NCI-H1048 (cell line): ENCODE results near the gene CASP9.

Experiments used
- DNase-seq: peaks from one replicate; lab custom pipeline; 2025; lab: John Stamatoyannopoulos, UW

CASP9 gene

GRCh38 chr1:15524021-15524282 is at the start of gene CASP9:
Gene CASP9, minus strand, starts transcription at chr1:15524215. Its CDS starts 15 bp downstream, at chr1:15524200.
- no peak for DNase-seq

- no peak for DNase-seq
These were observed 49.5 kb upstream of the CASP9 start for GRCh38 chr1:15573477-15573876.

GRCh38 chr1:15571266-15571665 is 47.3 kb upstream of the CASP9 start:
- no peak for DNase-seq

- DNase-seq: no peak
These were observed 46.8 kb upstream of the CASP9 start for GRCh38 chr1:15570861-15571260.

- DNase-seq: no peak
These were observed 44.5 kb upstream of the CASP9 start for GRCh38 chr1:15568387-15569073.

GRCh38 chr1:15559189-15559810 is 35.3 kb upstream of the CASP9 start:
- DNase-seq: no peak

- no peak for DNase-seq
These were observed 34.5 kb upstream of the CASP9 start for GRCh38 chr1:15558516-15558915.

- no peak for DNase-seq
These were observed 33.6 kb upstream of the CASP9 start for GRCh38 chr1:15557594-15557993.

GRCh38 chr1:15557008-15557407 is 33.0 kb upstream of the CASP9 start:
- no peak for DNase-seq

GRCh38 chr1:15550573-15550972 is 26.6 kb upstream of the CASP9 start:
- no peak for DNase-seq

GRCh38 chr1:15546641-15547040 is 22.6 kb upstream of the CASP9 start:
- no peak for DNase-seq

- no peak for DNase-seq
These were observed 19.9 kb upstream of the CASP9 start for GRCh38 chr1:15543589-15544568.

GRCh38 chr1:15543251-15543588 is 19.2 kb upstream of the CASP9 start:
- DNase-seq: no peak

GRCh38 chr1:15542388-15543250 is 18.6 kb upstream of the CASP9 start:
- DNase-seq: no peak

- DNase-seq: no peak
These were observed 17.3 kb upstream of the CASP9 start for GRCh38 chr1:15541231-15541792.

GRCh38 chr1:15540186-15540585 is 16.2 kb upstream of the CASP9 start:
- no peak for DNase-seq

- peak; percentile 4 for DNase-seq
These were observed 14.8 kb upstream of the CASP9 start for GRCh38 chr1:15538771-15539170.

- DNase-seq: no peak
These were observed 7.7 kb upstream of the CASP9 start for GRCh38 chr1:15531682-15532081.

- no peak for DNase-seq
These were observed 7.0 kb upstream of the CASP9 start for GRCh38 chr1:15531003-15531402.

- DNase-seq: peak; percentile 99
These were observed 2.7 kb upstream of the CASP9 start, which contains the start of gene DNAJC16 for GRCh38 chr1:15526490-15527339. Gene DNAJC16, plus strand, starts transcription at chr1:15526848. Its CDS starts 2,258 bp downstream, at chr1:15529106.

- DNase-seq: no peak
These were observed 2.0 kb upstream of the CASP9 start for GRCh38 chr1:15526021-15526489.
